NCI-H526 (cell line): ENCODE measurements around the gene ZNF74.
A peak's percentile ranks its signal among the peaks of the same experiment; 100 is the strongest.

Source experiments
- DNase-seq, 2 experiments: peaks; one replicate each; lab custom pipeline; 2025; lab: John Stamatoyannopoulos, UW

ZNF74 gene

GRCh38 chr22:20420157-20420842 is 26.3 kb downstream of the ZNF74 start:
- DNase-seq, result no peak

GRCh38 chr22:20421507-20421874 is 27.5 kb downstream of the ZNF74 start:
- no peak for DNase-seq

- DNase-seq, result no peak
These were observed 28.5 kb downstream of the ZNF74 start for GRCh38 chr22:20422271-20423007.

GRCh38 chr22:20423008-20423905 is 29.3 kb downstream of the ZNF74 start:
- no peak for DNase-seq

GRCh38 chr22:20423906-20424551 is 30.1 kb downstream of the ZNF74 start:
- DNase-seq, result no peak

- no peak for DNase-seq
These were observed 30.6 kb downstream of the ZNF74 start for GRCh38 chr22:20424568-20424931.

GRCh38 chr22:20424932-20425565 is 31.1 kb downstream of the ZNF74 start:
- no peak for DNase-seq

GRCh38 chr22:20425566-20426258 is 31.8 kb downstream of the ZNF74 start:
- DNase-seq, result no peak

- DNase-seq, result no peak
These were observed 32.3 kb downstream of the ZNF74 start for GRCh38 chr22:20426259-20426615.

- no peak for DNase-seq
These were observed 33.4 kb downstream of the ZNF74 start for GRCh38 chr22:20427104-20427944.

- DNase-seq, result no peak
These were observed 34.0 kb downstream of the ZNF74 start for GRCh38 chr22:20427945-20428417.

GRCh38 chr22:20428496-20429253 is 34.7 kb downstream of the ZNF74 start:
- DNase-seq, result no peak

- DNase-seq, result peak in 1 of 2 experiments; percentile 62
These were observed 35.5 kb downstream of the ZNF74 start for GRCh38 chr22:20429254-20430100.

GRCh38 chr22:20430101-20430719 is 36.3 kb downstream of the ZNF74 start:
- DNase-seq, result peak in 1 of 2 experiments; percentile 40

- DNase-seq, result peak; percentile 22 to 76
These were observed 37.0 kb downstream of the ZNF74 start for GRCh38 chr22:20430720-20431510.

- no peak for DNase-seq
These were observed 37.7 kb downstream of the ZNF74 start for GRCh38 chr22:20431511-20432192.
